ENCODE measurements around the gene MB. TPM values are rescaled to one million over a fixed set of nuclear protein-coding genes. Genes with fewer than 3 reads are reported as not detected.

The MB gene
- total and polyA plus RNA-seq, 2 donors (not counting 1 experiment from before 2014, with no cell fraction given), result not detected

- H3K4me3 Mint-ChIP-seq, result no peak overlapping the region
- Histone ChIP-seq H2AFZ (ENCODE audit: insufficient read depth, low read depth, low read length, poor library complexity, severe bottlenecking) (no peak overlapping the region), H3K4me1 (ENCODE audit: control insufficient read depth in 2 of 2, insufficient read depth in 2 of 2, low read length in 2 of 2) (no peaks in the 10 kb centered on the region), H3K27ac (ENCODE audit: low read length in 2 of 2) (no peak overlapping the region), H3K27me3 (replicated peaks in 1 of 4; ENCODE audit: control extremely low read depth in 1 of 4, control insufficient read depth in 3 of 4, insufficient read depth in 4 of 4, low read length in 3 of 4) (peaks cover 0 to 5% (median 1%) of the 10 kb centered on the region in 4 experiments), H3K9me3 (ENCODE audit: control extremely low read depth in 1 of 3, control insufficient read depth in 2 of 3, insufficient read depth in 1 of 3, low read length in 2 of 3) (no peaks in the 10 kb centered on the region), H3K4me3 (ENCODE audit: control extremely low read depth in 1 of 5, extremely low read depth in 1 of 5, insufficient read depth in 1 of 5, low read depth in 2 of 5, low read length in 4 of 5) (no peak overlapping the region), H4K20me1 (ENCODE audit: control insufficient read depth, insufficient read depth, low read length, poor library complexity, severe bottlenecking) (no peaks in the 10 kb centered on the region), H3K4me2 (replicated peaks; ENCODE audit: low read depth, low read length, poor library complexity, severe bottlenecking) (no peak overlapping the region), H3K79me2 (ENCODE audit: control insufficient read depth, insufficient read depth, low read length) (no peaks in the 10 kb centered on the region), H3K36me3 (replicated peaks in 1 of 2; ENCODE audit: control extremely low read depth in 1 of 2, control insufficient read depth in 1 of 2, extremely low read depth in 1 of 2, insufficient read depth in 2 of 2, low read length in 1 of 2) (no peaks in the 10 kb centered on the region), H3K9ac (ENCODE audit: low read length) (no peak overlapping the region)
- WGBS (ENCODE audit: insufficient coverage), result 96% methylated on average over 4 of the region's 5 CpGs
- no peak for TF ChIP-seq CTCF (IDR thresholded peaks at IDR 0.05)
- TF ChIP-seq EZH2 (IDR thresholded peaks at IDR 0.05; ENCODE audit: borderline replicate concordance, insufficient read depth, low read depth, low read length, poor library complexity, severe bottlenecking), result no peak
- no peaks in the 10 kb centered on the region for H3K9me3 Mint-ChIP-seq (ENCODE audit: insufficient read depth)
- ChIA-PET POLR2A (no interaction called here), CTCF (no interaction called here)
- peaks cover 32% of the 10 kb centered on the region for H3K27me3 Mint-ChIP-seq
- H3K4me1 Mint-ChIP-seq, result no peaks in the 10 kb centered on the region
- intact Hi-C loops (cut with micrococcal nuclease), result no loop called here
- H3K27ac Mint-ChIP-seq, result no peak overlapping the region
- DNase-seq (no peak), ATAC-seq (ENCODE audit: low read depth) (no peak)
Observed at GRCh38 chr22:35638001-35638400, 20.9 kb upstream of the MB start.

- intact Hi-C loops (cut with micrococcal nuclease), result no loop called here
- TF ChIP-seq CTCF (IDR thresholded peaks at IDR 0.05), result no peak
- no peak for TF ChIP-seq EZH2 (IDR thresholded peaks at IDR 0.05; ENCODE audit: borderline replicate concordance, insufficient read depth, low read depth, low read length, poor library complexity, severe bottlenecking)
- DNase-seq (no peak), ATAC-seq (ENCODE audit: low read depth) (no peak)
- Mint-ChIP-seq H3K27ac (no peak overlapping the region), H3K4me1 (no peaks in the 10 kb centered on the region), H3K27me3 (peaks cover 33% of the 10 kb centered on the region), H3K4me3 (no peak overlapping the region), H3K9me3 (ENCODE audit: insufficient read depth) (no peaks in the 10 kb centered on the region)
- H4K20me1 ChIP-seq (ENCODE audit: control insufficient read depth, insufficient read depth, low read length, poor library complexity, severe bottlenecking), result no peaks in the 10 kb centered on the region
- H2AFZ ChIP-seq (ENCODE audit: insufficient read depth, low read depth, low read length, poor library complexity, severe bottlenecking), result no peak overlapping the region
- CTCF ChIA-PET, result no interaction called here
- H3K27me3 ChIP-seq (replicated peaks in 1 of 4; ENCODE audit: control extremely low read depth in 1 of 4, control insufficient read depth in 3 of 4, insufficient read depth in 4 of 4, low read length in 3 of 4), result peaks cover 0 to 5% (median 1%) of the 10 kb centered on the region in 4 experiments
- no peaks in the 10 kb centered on the region for H3K4me1 ChIP-seq (ENCODE audit: control insufficient read depth in 2 of 2, insufficient read depth in 2 of 2, low read length in 2 of 2)
- H3K9me3 ChIP-seq (ENCODE audit: control extremely low read depth in 1 of 3, control insufficient read depth in 2 of 3, insufficient read depth in 1 of 3, low read length in 2 of 3), result no peaks in the 10 kb centered on the region
- H3K4me2 ChIP-seq (replicated peaks; ENCODE audit: low read depth, low read length, poor library complexity, severe bottlenecking), result no peak overlapping the region
- H3K27ac ChIP-seq (ENCODE audit: low read length in 2 of 2), result no peak overlapping the region
- WGBS (ENCODE audit: insufficient coverage), result 89% methylated on average over 4 of the region's 5 CpGs
- H3K9ac ChIP-seq (ENCODE audit: low read length), result no peak overlapping the region
- no peaks in the 10 kb centered on the region for H3K36me3 ChIP-seq (replicated peaks in 1 of 2; ENCODE audit: control extremely low read depth in 1 of 2, control insufficient read depth in 1 of 2, extremely low read depth in 1 of 2, insufficient read depth in 2 of 2, low read length in 1 of 2)
- no peak overlapping the region for H3K4me3 ChIP-seq (ENCODE audit: control extremely low read depth in 1 of 5, extremely low read depth in 1 of 5, insufficient read depth in 1 of 5, low read depth in 2 of 5, low read length in 4 of 5)
- no peaks in the 10 kb centered on the region for H3K79me2 ChIP-seq (ENCODE audit: control insufficient read depth, insufficient read depth, low read length)
- POLR2A ChIA-PET, result no interaction called here
Observed at GRCh38 chr22:35637254-35637653, 20.1 kb upstream of the MB start.
